T-helper 2 cell treated with Interferon-gamma antibody and Interleukin-4, amounts not matched to agents 5 μg/mL and 100 μg/mL, for 36 hours (primary cell): ENCODE measurements around the gene TRIM50.
"Not testable (repeated sequence)": the region's sequence is repeated elsewhere in the genome, so short reads cannot be mapped to it uniquely, and the experiment has no call there.

Source experiments
- DNase-seq: peaks from one replicate; pipeline ENCODE4 v3.0.0; 2021; ENCODE audit warnings: low spot score
- H3K27ac Mint-ChIP-seq: one replicate; pipeline ENCODE4 v1.8.0; 2021; ENCODE audit warnings: mild to moderate bottlenecking, mixed read lengths
- H3K27me3 Mint-ChIP-seq: one replicate; pipeline ENCODE4 v1.8.0; 2021; ENCODE audit warnings: low read depth, mixed read lengths
- H3K36me3 Mint-ChIP-seq: one replicate; pipeline ENCODE4 v1.8.0; 2021; ENCODE audit warnings: low read depth, mixed read lengths
- H3K4me1 Mint-ChIP-seq: one replicate; pipeline ENCODE4 v1.8.0; 2021; ENCODE audit warnings: low read depth, mixed read lengths
- H3K4me3 Mint-ChIP-seq: one replicate; pipeline ENCODE4 v1.8.0; 2022; ENCODE audit warnings: mild to moderate bottlenecking, moderate library complexity, mixed read lengths
- H3K9me3 Mint-ChIP-seq: one replicate; pipeline ENCODE4 v1.8.0; 2021; ENCODE audit warnings: mixed read lengths

The TRIM50 gene

GRCh38 chr7:73340514-73340913, 12.6 kb upstream of the TRIM50 start:
- no peaks in the 10 kb centered on the region for H3K9me3 Mint-ChIP-seq
- no peak for DNase-seq
- peaks cover 3% of the 10 kb centered on the region for H3K27me3 Mint-ChIP-seq
- no peaks in the 10 kb centered on the region for H3K36me3 Mint-ChIP-seq
- no peak overlapping the region for H3K27ac Mint-ChIP-seq
- H3K4me3 Mint-ChIP-seq = no peak overlapping the region
- H3K4me1 Mint-ChIP-seq = no peaks in the 10 kb centered on the region

GRCh38 chr7:73338321-73338720, 10.4 kb upstream of the TRIM50 start:
- Mint-ChIP-seq H3K27me3 (peaks cover 6% of the 10 kb centered on the region), H3K4me1 (no peaks in the 10 kb centered on the region), H3K9me3 (no peaks in the 10 kb centered on the region), H3K4me3 (no peak overlapping the region), H3K36me3 (no peaks in the 10 kb centered on the region), H3K27ac (no peak overlapping the region)
- no peak for DNase-seq

- H3K4me3 Mint-ChIP-seq = no peak overlapping the region
- H3K4me1 Mint-ChIP-seq = no peaks in the 10 kb centered on the region
- no peaks in the 10 kb centered on the region for H3K36me3 Mint-ChIP-seq
- H3K27me3 Mint-ChIP-seq = peaks cover 12% of the 10 kb centered on the region
- DNase-seq = no peak
- H3K27ac Mint-ChIP-seq = no peak overlapping the region
- no peaks in the 10 kb centered on the region for H3K9me3 Mint-ChIP-seq
Observed at GRCh38 chr7:73332447-73332846, 4.6 kb upstream of the TRIM50 start.

- Mint-ChIP-seq H3K27ac (no peak overlapping the region), H3K9me3 (no peaks in the 10 kb centered on the region), H3K4me1 (no peaks in the 10 kb centered on the region), H3K27me3 (peaks cover 9% of the 10 kb centered on the region), H3K4me3 (no peak overlapping the region), H3K36me3 (no peaks in the 10 kb centered on the region)
- DNase-seq = no peak
Observed at GRCh38 chr7:73330772-73331171, 2.9 kb upstream of the TRIM50 start.

GRCh38 chr7:73329861-73330581, 2.1 kb upstream of the TRIM50 start:
- peaks cover 9% of the 10 kb centered on the region for H3K27me3 Mint-ChIP-seq
- no peaks in the 10 kb centered on the region for H3K36me3 Mint-ChIP-seq
- no peak for DNase-seq
- no peaks in the 10 kb centered on the region for H3K9me3 Mint-ChIP-seq
- H3K27ac Mint-ChIP-seq = no peak overlapping the region
- no peak overlapping the region for H3K4me3 Mint-ChIP-seq
- no peaks in the 10 kb centered on the region for H3K4me1 Mint-ChIP-seq

GRCh38 chr7:73328696-73329095, 814 bp upstream of the TRIM50 start:
- Mint-ChIP-seq H3K27me3 (peaks cover 6% of the 10 kb centered on the region), H3K9me3 (no peaks in the 10 kb centered on the region), H3K36me3 (no peaks in the 10 kb centered on the region)

GRCh38 chr7:73327449-73327848, 433 bp downstream of the TRIM50 start:
- not testable (repeated sequence) for H3K9me3 Mint-ChIP-seq, DNase-seq, H3K4me1 Mint-ChIP-seq, H3K27me3 Mint-ChIP-seq, H3K27ac Mint-ChIP-seq, H3K36me3 Mint-ChIP-seq, H3K4me3 Mint-ChIP-seq

More at GRCh38 chr7:73328696-73329095, 814 bp upstream of the TRIM50 start:
- Mint-ChIP-seq H3K27ac (no peak overlapping the region), H3K4me1 (peaks cover 3% of the 10 kb centered on the region), H3K4me3 (no peak overlapping the region)
- no peak for DNase-seq

GRCh38 chr7:73325424-73325823, 2.5 kb downstream of the TRIM50 start:
- not testable (repeated sequence) for H3K4me1 Mint-ChIP-seq, DNase-seq, H3K9me3 Mint-ChIP-seq, H3K4me3 Mint-ChIP-seq, H3K27me3 Mint-ChIP-seq, H3K27ac Mint-ChIP-seq, H3K36me3 Mint-ChIP-seq

GRCh38 chr7:73324081-73324845, 3.6 kb downstream of the TRIM50 start:
- not testable (repeated sequence) for H3K27me3 Mint-ChIP-seq, H3K36me3 Mint-ChIP-seq, H3K9me3 Mint-ChIP-seq, H3K27ac Mint-ChIP-seq, H3K4me1 Mint-ChIP-seq
- H3K4me3 Mint-ChIP-seq = peak overlapping the region; percentile 68
- DNase-seq = peak; percentile 30

GRCh38 chr7:73323434-73324080, 4.3 kb downstream of the TRIM50 start:
- H3K27me3 Mint-ChIP-seq, H3K9me3 Mint-ChIP-seq, H3K4me1 Mint-ChIP-seq, H3K27ac Mint-ChIP-seq, DNase-seq, H3K36me3 Mint-ChIP-seq: not testable (repeated sequence)
- H3K4me3 Mint-ChIP-seq = peak overlapping the region; percentile 68

- not testable (repeated sequence) for H3K27ac Mint-ChIP-seq, H3K4me3 Mint-ChIP-seq, H3K27me3 Mint-ChIP-seq, H3K4me1 Mint-ChIP-seq, H3K36me3 Mint-ChIP-seq, DNase-seq, H3K9me3 Mint-ChIP-seq
Observed at GRCh38 chr7:73320009-73320408, 7.9 kb downstream of the TRIM50 start.

- H3K4me3 Mint-ChIP-seq, H3K4me1 Mint-ChIP-seq, H3K36me3 Mint-ChIP-seq, H3K27me3 Mint-ChIP-seq, DNase-seq, H3K9me3 Mint-ChIP-seq, H3K27ac Mint-ChIP-seq: not testable (repeated sequence)
Observed at GRCh38 chr7:73319541-73319940, 8.3 kb downstream of the TRIM50 start.

- not testable (repeated sequence) for H3K36me3 Mint-ChIP-seq, H3K27ac Mint-ChIP-seq, H3K4me3 Mint-ChIP-seq
Observed at GRCh38 chr7:73318656-73319204, 9.2 kb downstream of the TRIM50 start.

GRCh38 chr7:73316521-73316920, 11.4 kb downstream of the TRIM50 start:
- Mint-ChIP-seq H3K27me3 (no peaks in the 10 kb centered on the region), H3K4me3 (no peak overlapping the region), H3K27ac (no peak overlapping the region), H3K4me1 (no peaks in the 10 kb centered on the region), H3K9me3 (no peaks in the 10 kb centered on the region), H3K36me3 (no peaks in the 10 kb centered on the region)
- DNase-seq = no peak

More at GRCh38 chr7:73318656-73319204, 9.2 kb downstream of the TRIM50 start:
- not testable (repeated sequence) for DNase-seq, H3K4me1 Mint-ChIP-seq, H3K9me3 Mint-ChIP-seq, H3K27me3 Mint-ChIP-seq
